Parathyroid adenoma (tissue), 2 donors: Measurements from ENCODE around the gene NOL6.

Source experiments
- H2AFZ ChIP-seq: fragments of 300-600 bp; sonication (generic); one replicate; pipeline ENCODE4 v1.7.0; 2017; ENCODE audit warnings: antibody characterized with exemption, mild to moderate bottlenecking
- H3K27ac ChIP-seq: fragments of 300-600 bp; sonication (generic); one replicate; pipeline ENCODE4 v1.7.0; 2017
- H3K27me3 ChIP-seq: fragments of 300-600 bp; sonication (generic); one replicate; pipeline ENCODE4 v1.7.0; 2017; ENCODE audit warnings: low read length; ENCODE audit not compliant: control insufficient read depth, insufficient read depth
- H3K36me3 ChIP-seq: fragments of 300-600 bp; sonication (generic); one replicate; pipeline ENCODE4 v1.7.0; 2017; ENCODE audit warnings: low read length; ENCODE audit not compliant: control insufficient read depth, insufficient read depth
- H3K4me1 ChIP-seq: fragments of 300-600 bp; sonication (generic); one replicate; pipeline ENCODE4 v1.7.0; 2017; ENCODE audit warnings: control low read depth
- H3K4me2 ChIP-seq: fragments of 300-600 bp; sonication (generic); one replicate; pipeline ENCODE4 v1.7.0; 2017; ENCODE audit warnings: low read length
- H3K4me3 ChIP-seq: fragments of 300-600 bp; sonication (generic); one replicate; pipeline ENCODE4 v1.7.0; 2017; ENCODE audit warnings: low read depth, low read length
- H3K79me2 ChIP-seq: fragments of 300-600 bp; sonication (generic); one replicate; pipeline ENCODE4 v1.7.0; 2017; ENCODE audit warnings: control low read depth
- H3K9ac ChIP-seq: fragments of 300-600 bp; sonication (generic); one replicate; pipeline ENCODE4 v1.7.0; 2017; ENCODE audit warnings: mild to moderate bottlenecking
- H3K9me3 ChIP-seq: fragments of 300-600 bp; sonication (generic); one replicate; pipeline ENCODE4 v1.7.0; 2017; ENCODE audit warnings: low read length; ENCODE audit not compliant: control insufficient read depth
- TF ChIP-seq, protein P1 (sequence below): fragments of 300-600 bp; sonication (generic); IDR thresholded peaks from one replicate; pipeline ENCODE4 v1.7.0; 2017; ENCODE audit warnings: antibody characterized with exemption, mild to moderate bottlenecking
- donor health status: primary hyperparathyroidism.

The NOL6 gene

DNA sequence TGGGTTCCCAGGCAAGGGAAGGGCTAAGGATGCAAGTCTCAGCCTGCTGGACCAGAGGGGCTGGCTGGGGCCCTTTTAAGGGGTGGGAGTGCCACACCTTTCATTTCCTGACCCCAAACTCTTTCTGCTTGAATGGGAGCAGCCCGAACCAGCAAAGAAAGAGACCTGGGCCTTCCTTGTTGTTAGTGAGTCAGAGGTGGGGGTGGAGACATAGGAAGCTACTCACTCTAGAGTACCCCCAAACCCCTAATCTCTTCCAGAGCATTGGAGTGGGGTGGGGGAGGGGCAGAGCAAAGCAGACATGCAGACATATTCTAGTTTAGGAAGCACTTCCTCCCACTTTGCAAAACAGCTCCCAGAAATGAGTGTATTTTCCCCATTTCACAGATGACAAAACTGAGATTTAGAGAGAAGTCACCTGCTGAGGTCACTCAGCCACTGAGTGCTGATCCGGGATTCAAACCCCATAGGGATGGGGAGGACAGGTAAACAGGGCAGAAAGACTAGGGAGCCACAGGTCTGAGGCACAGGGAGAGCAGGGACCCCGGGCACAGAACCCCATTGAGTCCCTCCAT, 20.4 kb downstream of the NOL6 start:
- Histone ChIP-seq H3K9me3 (no peaks in the 10 kb centered on the region), H3K4me3 (no peak overlapping the region), H3K36me3 (no peaks in the 10 kb centered on the region), H3K27me3 (no peaks in the 10 kb centered on the region), H3K79me2 (no peaks in the 10 kb centered on the region), H3K4me1 (no peaks in the 10 kb centered on the region), H2AFZ (no peak overlapping the region), H3K27ac (no peak overlapping the region), H3K4me2 (no peak overlapping the region), H3K9ac (no peak overlapping the region)
- TF ChIP-seq, protein P1, sequence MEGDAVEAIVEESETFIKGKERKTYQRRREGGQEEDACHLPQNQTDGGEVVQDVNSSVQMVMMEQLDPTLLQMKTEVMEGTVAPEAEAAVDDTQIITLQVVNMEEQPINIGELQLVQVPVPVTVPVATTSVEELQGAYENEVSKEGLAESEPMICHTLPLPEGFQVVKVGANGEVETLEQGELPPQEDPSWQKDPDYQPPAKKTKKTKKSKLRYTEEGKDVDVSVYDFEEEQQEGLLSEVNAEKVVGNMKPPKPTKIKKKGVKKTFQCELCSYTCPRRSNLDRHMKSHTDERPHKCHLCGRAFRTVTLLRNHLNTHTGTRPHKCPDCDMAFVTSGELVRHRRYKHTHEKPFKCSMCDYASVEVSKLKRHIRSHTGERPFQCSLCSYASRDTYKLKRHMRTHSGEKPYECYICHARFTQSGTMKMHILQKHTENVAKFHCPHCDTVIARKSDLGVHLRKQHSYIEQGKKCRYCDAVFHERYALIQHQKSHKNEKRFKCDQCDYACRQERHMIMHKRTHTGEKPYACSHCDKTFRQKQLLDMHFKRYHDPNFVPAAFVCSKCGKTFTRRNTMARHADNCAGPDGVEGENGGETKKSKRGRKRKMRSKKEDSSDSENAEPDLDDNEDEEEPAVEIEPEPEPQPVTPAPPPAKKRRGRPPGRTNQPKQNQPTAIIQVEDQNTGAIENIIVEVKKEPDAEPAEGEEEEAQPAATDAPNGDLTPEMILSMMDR, result no peak

DNA sequence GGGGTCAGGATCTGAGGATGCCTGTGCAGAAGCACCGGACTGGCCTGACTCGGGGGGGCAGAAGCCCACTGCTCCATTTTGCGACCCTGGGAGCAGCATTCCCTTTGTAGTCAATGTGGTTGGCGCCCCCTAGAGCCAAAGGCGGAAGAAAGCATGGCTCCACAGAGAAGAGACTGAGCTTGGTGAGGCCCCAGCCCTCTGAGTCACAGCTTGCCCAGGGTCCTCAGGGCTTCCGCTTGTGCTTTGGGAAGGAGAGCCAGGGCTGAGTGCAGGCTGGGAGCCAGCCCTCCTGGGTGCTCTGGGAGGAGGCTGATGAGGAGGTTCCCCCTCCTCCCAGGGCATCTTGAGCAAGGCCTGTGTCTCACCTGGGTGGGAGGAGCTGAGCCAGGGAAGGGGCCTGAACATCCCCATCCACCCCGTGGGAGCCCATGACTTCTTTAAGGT, 20.9 kb downstream of the NOL6 start:
- H3K27me3 ChIP-seq, result no peaks in the 10 kb centered on the region
- H2AFZ ChIP-seq, result no peak overlapping the region
- H3K27ac ChIP-seq, result no peak overlapping the region
- H3K79me2 ChIP-seq, result no peaks in the 10 kb centered on the region
- no peaks in the 10 kb centered on the region for H3K4me1 ChIP-seq
- TF ChIP-seq, protein P1, result peak; percentile 54
- H3K9ac ChIP-seq, result no peak overlapping the region
- H3K4me3 ChIP-seq, result no peak overlapping the region
- H3K9me3 ChIP-seq, result no peaks in the 10 kb centered on the region
- H3K4me2 ChIP-seq, result no peak overlapping the region
- no peaks in the 10 kb centered on the region for H3K36me3 ChIP-seq

DNA sequence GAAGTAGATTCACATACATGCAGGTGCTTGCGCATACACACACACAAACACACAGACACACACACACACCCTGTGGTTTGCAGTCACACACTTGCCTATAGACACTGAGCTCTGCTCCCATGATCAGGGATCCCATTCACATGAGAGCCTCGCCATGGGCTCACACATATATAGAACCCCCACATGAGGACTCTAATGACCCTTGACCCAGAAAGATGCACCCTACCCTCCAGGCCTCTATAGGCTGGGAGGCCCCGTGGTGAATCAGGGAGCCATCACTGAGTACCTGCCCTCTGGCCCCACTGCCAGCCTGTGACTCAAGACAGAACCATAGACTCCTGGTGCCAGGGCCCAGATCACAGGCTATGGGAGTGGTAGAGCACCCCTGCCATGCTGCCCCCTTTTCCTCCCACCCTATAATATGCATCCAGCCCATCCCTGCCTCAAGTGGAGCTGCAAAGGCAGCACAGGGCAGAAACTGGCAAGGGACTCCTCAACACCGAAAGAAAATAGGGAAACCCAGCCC, 23.0 kb downstream of the NOL6 start:
- H3K36me3 ChIP-seq, result no peaks in the 10 kb centered on the region
- no peak overlapping the region for H3K4me2 ChIP-seq
- no peaks in the 10 kb centered on the region for H3K27me3 ChIP-seq
- H3K9ac ChIP-seq, result no peak overlapping the region
- H2AFZ ChIP-seq, result no peak overlapping the region
- no peaks in the 10 kb centered on the region for H3K79me2 ChIP-seq
- no peak overlapping the region for H3K4me3 ChIP-seq
- H3K4me1 ChIP-seq, result peaks cover 12% of the 10 kb centered on the region
- H3K9me3 ChIP-seq, result no peaks in the 10 kb centered on the region
- TF ChIP-seq, protein P1, result no peak
- H3K27ac ChIP-seq, result no peak overlapping the region

DNA sequence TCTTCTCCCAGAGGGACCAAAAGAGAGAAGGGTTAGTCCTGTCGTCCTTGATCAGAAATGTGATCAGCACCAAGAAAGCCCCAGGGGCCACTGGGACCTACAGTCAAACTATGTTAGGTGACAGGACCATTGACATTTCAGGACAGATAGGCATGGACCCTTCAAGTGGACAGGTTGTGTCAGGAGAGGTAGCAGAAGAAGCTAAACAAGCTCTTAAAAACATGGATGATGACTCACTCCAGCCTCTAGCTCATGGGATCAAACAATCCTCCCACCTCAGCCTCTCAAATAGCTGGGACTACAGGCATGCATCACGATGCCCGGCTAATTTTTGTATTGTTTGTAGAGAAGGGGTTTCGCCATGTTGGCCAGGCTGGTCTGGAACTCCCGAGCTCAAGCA, 24.0 kb downstream of the NOL6 start:
- no peaks in the 10 kb centered on the region for H3K79me2 ChIP-seq
- H3K4me1 ChIP-seq, result peaks cover 14% of the 10 kb centered on the region
- H3K4me2 ChIP-seq, result no peak overlapping the region
- H3K9me3 ChIP-seq, result no peaks in the 10 kb centered on the region
- no peak overlapping the region for H2AFZ ChIP-seq
- TF ChIP-seq, protein P1, result no peak
- no peak overlapping the region for H3K4me3 ChIP-seq
- H3K27me3 ChIP-seq, result no peaks in the 10 kb centered on the region
- no peaks in the 10 kb centered on the region for H3K36me3 ChIP-seq
- no peak overlapping the region for H3K9ac ChIP-seq
- no peak overlapping the region for H3K27ac ChIP-seq
